ENCODE measurements around the gene GPC6.

GPC6 gene

GRCh38 chr13:93941444-93941843, 714.8 kb downstream of the GPC6 start (continued):
- TF ChIP-seq, protein P1, sequence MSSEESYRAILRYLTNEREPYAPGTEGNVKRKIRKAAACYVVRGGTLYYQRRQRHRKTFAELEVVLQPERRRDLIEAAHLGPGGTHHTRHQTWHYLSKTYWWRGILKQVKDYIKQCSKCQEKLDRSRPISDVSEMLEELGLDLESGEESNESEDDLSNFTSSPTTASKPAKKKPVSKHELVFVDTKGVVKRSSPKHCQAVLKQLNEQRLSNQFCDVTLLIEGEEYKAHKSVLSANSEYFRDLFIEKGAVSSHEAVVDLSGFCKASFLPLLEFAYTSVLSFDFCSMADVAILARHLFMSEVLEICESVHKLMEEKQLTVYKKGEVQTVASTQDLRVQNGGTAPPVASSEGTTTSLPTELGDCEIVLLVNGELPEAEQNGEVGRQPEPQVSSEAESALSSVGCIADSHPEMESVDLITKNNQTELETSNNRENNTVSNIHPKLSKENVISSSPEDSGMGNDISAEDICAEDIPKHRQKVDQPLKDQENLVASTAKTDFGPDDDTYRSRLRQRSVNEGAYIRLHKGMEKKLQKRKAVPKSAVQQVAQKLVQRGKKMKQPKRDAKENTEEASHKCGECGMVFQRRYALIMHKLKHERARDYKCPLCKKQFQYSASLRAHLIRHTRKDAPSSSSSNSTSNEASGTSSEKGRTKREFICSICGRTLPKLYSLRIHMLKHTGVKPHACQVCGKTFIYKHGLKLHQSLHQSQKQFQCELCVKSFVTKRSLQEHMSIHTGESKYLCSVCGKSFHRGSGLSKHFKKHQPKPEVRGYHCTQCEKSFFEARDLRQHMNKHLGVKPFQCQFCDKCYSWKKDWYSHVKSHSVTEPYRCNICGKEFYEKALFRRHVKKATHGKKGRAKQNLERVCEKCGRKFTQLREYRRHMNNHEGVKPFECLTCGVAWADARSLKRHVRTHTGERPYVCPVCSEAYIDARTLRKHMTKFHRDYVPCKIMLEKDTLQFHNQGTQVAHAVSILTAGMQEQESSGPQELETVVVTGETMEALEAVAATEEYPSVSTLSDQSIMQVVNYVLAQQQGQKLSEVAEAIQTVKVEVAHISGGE (tag by site-specific recombination; conservative IDR thresholded peaks at IDR 0.05; ENCODE audit: low read depth): no peak
- no peak for TF ChIP-seq ZBTB21 (tag by site-specific recombination; IDR thresholded peaks at IDR 0.05)
- TF ChIP-seq ZNF585B (tag by site-specific recombination; IDR thresholded peaks at IDR 0.05): no peak
- TF ChIP-seq ZNF398 (tag by site-specific recombination; IDR thresholded peaks at IDR 0.05): no peak

DNA sequence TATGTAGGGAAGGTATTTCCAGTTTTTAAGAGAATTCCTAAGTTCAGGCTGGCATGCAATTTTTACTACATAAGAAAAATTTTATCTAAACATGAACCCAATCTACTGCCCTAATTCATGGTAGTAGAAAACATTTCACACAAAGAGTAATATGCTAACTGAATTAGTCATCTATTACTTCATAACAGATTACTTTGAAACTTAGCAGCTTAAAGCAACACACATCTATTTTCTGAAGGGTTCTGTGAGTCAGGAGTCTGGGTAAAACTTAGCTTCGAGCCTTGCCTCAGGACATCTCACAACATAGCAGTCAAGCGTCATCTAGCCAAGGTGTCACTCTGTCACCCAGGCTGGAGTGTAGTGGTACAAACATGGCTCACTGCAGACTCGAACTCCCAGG, 715.4 kb downstream of the GPC6 start:
- no peak overlapping the region for H3K27ac ChIP-seq (ENCODE audit: extremely low read depth, low read depth, low read length)
- no peaks in the 10 kb centered on the region for H3K4me1 ChIP-seq (ENCODE audit: control insufficient read depth, insufficient read depth, low read length)
- H3K4me3 ChIP-seq (ENCODE audit: low read depth, low read length): no peak overlapping the region
- no peak for TF ChIP-seq ZNF423 (tag by site-specific recombination; IDR thresholded peaks at IDR 0.05)
- no peak for TF ChIP-seq ZNF530 (tag by site-specific recombination; IDR thresholded peaks at IDR 0.05; ENCODE audit: low read depth)
- no peak for TF ChIP-seq ZNF639 (tag by site-specific recombination; IDR thresholded peaks at IDR 0.05)
- no peak for TF ChIP-seq ZBTB48 (tag by site-specific recombination; IDR thresholded peaks at IDR 0.05)
- no peak for TF ChIP-seq ZNF366 (tag by site-specific recombination; conservative IDR thresholded peaks at IDR 0.05)
- no peak for TF ChIP-seq ZNF501 (tag by site-specific recombination; IDR thresholded peaks at IDR 0.05)
- TF ChIP-seq PRDM10 (tag by site-specific recombination; IDR thresholded peaks at IDR 0.05): no peak
- TF ChIP-seq ZNF184 (tag by site-specific recombination; IDR thresholded peaks at IDR 0.05): no peak
- no peak for TF ChIP-seq ZNF560 (tag by site-specific recombination; IDR thresholded peaks at IDR 0.05; ENCODE audit: borderline replicate concordance)
- no peak for TF ChIP-seq MYNN (tag by site-specific recombination; IDR thresholded peaks at IDR 0.05; ENCODE audit: borderline replicate concordance)
- no peak for TF ChIP-seq ZSCAN23 (tag by site-specific recombination; IDR thresholded peaks at IDR 0.05)
- no peak for TF ChIP-seq BCL11B (tag by site-specific recombination; IDR thresholded peaks at IDR 0.05; ENCODE audit: low read depth)
- TF ChIP-seq GLIS1 (tag by site-specific recombination; IDR thresholded peaks at IDR 0.05): no peak
- no peak for TF ChIP-seq ZNF169 (tag by site-specific recombination; IDR thresholded peaks at IDR 0.05)
- CTCF ChIA-PET: no interaction called here
- H3K9me3 ChIP-seq (ENCODE audit: control insufficient read depth, insufficient read depth, low read depth, low read length): no peaks in the 10 kb centered on the region
- POLR2A ChIA-PET: no interaction called here
- no peaks in the 10 kb centered on the region for H3K36me3 ChIP-seq (ENCODE audit: control insufficient read depth in 2 of 2, insufficient read depth in 1 of 2, low read length in 2 of 2)
